Endothelial cell of umbilical vein (primary cell): ENCODE measurements around the gene PEX5.

Experiments used
- EZH2 ChIP-seq: IDR thresholded peaks from 2 replicates; pipeline ENCODE4 v1.6.1; 2012; ENCODE audit warnings: borderline replicate concordance, low read depth, mild to moderate bottlenecking, moderate library complexity, low read length, inconsistent platforms; ENCODE audit not compliant: severe bottlenecking
- FOS ChIP-seq: IDR thresholded peaks from 2 replicates; pipeline ENCODE4 v1.6.1; 2011; ENCODE audit warnings: mild to moderate bottlenecking, low read length, moderate library complexity, borderline replicate concordance; ENCODE audit not compliant: insufficient read depth
- TF ChIP-seq, protein P1 (sequence below), 2 donors: IDR thresholded peaks; 1 replicate in 1 of 2; 2 replicates in 1 of 2; pipeline ENCODE4 v1.5.1; 2011; ENCODE audit warnings: low read length in 2 of 2, mild to moderate bottlenecking in 2 of 2, moderate library complexity in 2 of 2, control low read depth in 1 of 2, inconsistent platforms in 1 of 2, low read depth in 1 of 2; ENCODE audit not compliant: insufficient read depth in 1 of 2; ENCODE audit errors: extremely low read depth in 1 of 2
- TF ChIP-seq, protein P2 (sequence below): IDR thresholded peaks from 2 replicates; pipeline ENCODE4 v1.6.1; 2011; ENCODE audit not compliant: insufficient read depth, insufficient read length

DNA sequence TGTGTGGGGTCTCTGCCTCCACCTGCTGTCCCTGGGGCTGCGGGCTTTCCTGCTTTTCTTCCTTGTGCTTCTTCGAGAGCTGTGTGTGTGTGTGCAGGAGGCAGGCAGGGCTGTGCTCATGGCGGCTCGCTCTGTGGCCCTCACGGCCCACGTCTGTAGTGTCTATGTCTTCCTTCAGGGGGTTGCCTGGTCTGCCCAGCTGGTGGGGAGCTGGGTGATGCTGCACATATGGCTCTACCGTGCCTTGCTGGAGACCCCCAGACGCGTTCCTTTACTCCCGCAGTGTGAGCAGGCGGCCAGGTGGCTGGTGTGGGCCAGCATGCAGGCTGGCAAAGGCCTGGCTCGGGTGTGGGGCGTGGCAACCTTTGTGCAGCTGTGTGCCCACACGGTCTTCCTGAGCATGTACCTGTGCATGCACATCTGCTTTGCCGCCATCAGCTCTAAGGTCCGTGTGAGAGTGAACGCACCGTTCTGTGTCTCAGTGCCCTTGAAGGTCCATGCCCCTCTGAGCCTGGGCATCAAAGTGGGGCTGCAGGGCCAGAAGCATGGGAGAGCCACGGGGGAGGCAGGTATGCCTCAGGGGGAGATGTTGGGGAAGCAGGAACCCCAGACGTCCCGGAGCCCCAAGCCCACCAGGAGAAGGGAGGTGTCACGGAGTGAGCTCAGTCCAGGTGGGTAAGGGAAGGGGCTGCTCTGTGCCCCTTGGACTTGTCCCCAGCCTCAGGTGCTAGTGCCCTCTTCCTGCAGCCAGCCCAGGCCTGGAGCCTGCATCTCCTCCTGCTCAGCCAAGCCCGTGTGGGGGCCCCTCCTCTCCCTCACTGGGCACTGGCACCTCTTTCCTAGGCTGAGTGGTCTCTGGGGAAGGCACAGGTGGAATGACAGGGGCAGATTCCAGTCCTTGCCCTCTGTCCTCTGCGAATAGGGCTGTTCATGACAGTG is 33.0 kb upstream of the PEX5 start:
- TF ChIP-seq, protein P1, sequence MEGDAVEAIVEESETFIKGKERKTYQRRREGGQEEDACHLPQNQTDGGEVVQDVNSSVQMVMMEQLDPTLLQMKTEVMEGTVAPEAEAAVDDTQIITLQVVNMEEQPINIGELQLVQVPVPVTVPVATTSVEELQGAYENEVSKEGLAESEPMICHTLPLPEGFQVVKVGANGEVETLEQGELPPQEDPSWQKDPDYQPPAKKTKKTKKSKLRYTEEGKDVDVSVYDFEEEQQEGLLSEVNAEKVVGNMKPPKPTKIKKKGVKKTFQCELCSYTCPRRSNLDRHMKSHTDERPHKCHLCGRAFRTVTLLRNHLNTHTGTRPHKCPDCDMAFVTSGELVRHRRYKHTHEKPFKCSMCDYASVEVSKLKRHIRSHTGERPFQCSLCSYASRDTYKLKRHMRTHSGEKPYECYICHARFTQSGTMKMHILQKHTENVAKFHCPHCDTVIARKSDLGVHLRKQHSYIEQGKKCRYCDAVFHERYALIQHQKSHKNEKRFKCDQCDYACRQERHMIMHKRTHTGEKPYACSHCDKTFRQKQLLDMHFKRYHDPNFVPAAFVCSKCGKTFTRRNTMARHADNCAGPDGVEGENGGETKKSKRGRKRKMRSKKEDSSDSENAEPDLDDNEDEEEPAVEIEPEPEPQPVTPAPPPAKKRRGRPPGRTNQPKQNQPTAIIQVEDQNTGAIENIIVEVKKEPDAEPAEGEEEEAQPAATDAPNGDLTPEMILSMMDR (IDR thresholded peaks at IDR 0.05; ENCODE audit: extremely low read depth in 1 of 2, insufficient read depth in 1 of 2, low read depth in 1 of 2, low read length in 2 of 2), result no peak
- TF ChIP-seq, protein P2, sequence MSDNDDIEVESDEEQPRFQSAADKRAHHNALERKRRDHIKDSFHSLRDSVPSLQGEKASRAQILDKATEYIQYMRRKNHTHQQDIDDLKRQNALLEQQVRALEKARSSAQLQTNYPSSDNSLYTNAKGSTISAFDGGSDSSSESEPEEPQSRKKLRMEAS, result no peak
- TF ChIP-seq EZH2 (no peak), FOS (no peak)
